SH-SY5Y (cell line): Measurements from ENCODE around the gene DAAM1.

Source experiments
- GATA2 ChIP-seq: IDR thresholded peaks from 2 replicates; pipeline ENCODE4 v1.6.1; 2011; ENCODE audit warnings: mild to moderate bottlenecking, low read depth, low read length
- GATA3 ChIP-seq: IDR thresholded peaks from 2 replicates; pipeline ENCODE4 v1.6.1; 2011; ENCODE audit warnings: low read depth, mild to moderate bottlenecking, low read length, moderate library complexity

DNA sequence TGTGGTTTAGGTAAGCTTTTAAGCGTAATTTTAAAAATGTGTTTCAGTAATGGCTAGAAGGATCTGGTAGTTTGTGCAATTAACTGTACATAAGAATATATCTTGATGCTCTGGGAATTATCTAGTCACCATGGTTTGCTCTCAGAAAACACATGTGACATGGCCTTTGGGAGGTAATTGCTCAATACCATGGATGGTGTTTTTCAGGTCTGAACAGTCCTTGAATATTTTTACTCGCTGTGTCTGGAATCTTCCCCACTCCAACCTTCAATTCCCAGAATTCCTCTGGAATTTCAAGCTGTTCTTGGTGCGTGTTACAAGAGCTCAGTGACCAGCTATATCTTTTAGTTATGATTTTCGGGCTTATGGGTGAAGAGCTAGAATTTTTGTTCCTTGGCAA, 85.3 kb downstream of the DAAM1 start:
- TF ChIP-seq GATA3: no peak
- no peak for TF ChIP-seq GATA2
